Ramos (cell line): ENCODE data around the gene ZDHHC1.

Source experiments
- in situ Hi-C: fragments of 300-500 bp; cut with MboI; formaldehyde crosslinking; loops from one replicate; pipeline ENCODE4 v1.14.3; 2022; ENCODE audit warnings: low sequenced_read_pairs; ENCODE audit not compliant: unreplicated experiment

The ZDHHC1 gene

GRCh38 chr16:67397036-67397801, 19.1 kb downstream of the ZDHHC1 start:
- in situ Hi-C loops: no loop called here

DNA sequence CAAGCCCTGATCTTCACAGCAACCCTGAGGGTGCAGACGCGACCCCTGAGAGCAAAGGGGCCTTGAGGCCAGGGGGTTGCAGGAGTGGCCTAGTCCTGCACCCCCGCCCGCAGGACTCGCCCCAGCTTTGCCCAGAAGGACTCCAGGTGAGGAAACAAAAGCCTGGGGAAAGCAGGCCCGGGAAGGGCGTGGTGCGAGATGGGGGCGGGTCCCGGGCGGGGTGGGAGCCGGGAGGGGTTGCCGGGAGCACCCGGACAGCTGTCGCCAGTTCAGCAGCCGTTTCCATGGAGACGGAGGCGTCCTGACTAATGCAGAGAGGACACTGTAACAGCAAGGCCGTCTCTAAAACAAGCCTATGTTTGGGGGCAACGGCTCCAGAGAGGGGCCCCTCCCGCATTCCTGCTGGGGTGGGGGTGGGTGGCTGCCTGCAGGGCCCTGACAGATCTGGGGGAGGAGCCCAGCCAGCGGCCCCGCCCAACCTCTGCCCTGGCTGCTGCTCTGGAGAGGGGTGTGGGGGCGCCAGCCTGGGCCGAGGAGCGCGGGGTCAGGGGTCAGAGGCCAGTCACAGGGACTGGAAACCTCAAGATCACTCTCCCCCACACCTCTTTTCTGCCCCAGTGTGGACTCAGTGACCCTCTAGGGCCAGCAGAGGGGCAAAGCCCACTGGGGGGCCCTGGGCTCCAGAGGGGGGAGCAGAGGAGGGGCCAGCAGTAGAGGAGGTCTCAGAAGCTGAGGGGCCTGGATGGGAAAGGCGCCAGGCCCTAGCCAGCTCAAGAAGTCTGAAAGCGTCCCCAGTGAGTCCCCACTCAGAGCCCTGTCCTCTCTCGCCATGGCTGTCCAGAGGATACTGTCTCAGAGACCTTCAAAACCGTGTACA, 19.9 kb downstream of the ZDHHC1 start:
- in situ Hi-C loops: no loop called here

DNA sequence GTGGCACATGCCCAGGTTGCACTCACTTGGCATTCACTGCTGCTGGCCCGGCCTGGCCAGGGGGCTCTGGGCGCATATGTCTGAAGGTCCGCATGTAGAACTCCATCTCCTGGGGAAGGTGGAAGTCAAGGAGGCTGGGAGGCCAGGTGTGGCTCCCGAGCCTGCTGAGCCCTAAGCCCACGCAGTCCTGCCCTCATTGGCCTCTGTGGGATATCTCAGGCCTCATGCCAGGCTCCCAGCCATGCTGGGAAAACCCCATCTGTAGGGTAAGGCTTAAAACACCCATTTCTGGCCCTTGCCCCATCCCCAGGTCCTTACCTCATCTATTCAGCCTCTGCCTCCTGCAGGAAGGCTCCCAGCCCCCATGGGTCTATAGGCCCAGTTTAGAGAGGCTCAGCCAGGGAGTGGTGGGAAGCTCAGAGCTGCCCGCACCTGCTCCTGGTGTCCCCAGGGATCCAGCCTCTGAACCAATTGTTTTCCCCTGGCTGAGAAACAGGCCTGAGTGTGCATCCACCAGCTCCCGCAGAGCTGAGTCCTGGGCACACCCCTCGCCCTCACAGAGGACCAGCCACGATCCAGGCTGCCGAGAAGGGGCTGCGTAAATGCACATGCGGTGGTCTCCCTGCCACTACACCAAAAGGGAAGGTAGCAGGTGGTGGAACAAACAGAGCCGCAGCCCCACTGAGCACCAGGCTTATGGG, 20.7 kb downstream of the ZDHHC1 start:
- in situ Hi-C loops: no loop called here

DNA sequence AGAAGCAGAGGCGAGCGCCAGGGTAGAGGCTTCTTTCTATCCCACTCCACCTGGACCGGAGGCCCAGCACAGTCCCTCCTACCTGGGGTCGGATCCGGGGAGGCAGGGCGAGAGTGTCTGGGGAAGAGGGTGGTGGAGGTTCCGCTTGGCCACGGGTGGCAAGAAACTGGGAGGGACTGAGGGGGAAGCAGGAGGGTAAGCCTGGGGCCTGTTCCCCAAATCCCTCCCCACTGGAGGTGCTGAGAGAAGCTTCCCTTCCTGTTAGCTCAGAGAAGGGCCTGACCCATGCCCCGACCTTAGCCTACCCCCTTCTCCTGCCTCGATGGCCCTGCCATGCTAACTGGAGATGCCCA, 21.2 kb downstream of the ZDHHC1 start:
- in situ Hi-C loops: no loop called here

DNA sequence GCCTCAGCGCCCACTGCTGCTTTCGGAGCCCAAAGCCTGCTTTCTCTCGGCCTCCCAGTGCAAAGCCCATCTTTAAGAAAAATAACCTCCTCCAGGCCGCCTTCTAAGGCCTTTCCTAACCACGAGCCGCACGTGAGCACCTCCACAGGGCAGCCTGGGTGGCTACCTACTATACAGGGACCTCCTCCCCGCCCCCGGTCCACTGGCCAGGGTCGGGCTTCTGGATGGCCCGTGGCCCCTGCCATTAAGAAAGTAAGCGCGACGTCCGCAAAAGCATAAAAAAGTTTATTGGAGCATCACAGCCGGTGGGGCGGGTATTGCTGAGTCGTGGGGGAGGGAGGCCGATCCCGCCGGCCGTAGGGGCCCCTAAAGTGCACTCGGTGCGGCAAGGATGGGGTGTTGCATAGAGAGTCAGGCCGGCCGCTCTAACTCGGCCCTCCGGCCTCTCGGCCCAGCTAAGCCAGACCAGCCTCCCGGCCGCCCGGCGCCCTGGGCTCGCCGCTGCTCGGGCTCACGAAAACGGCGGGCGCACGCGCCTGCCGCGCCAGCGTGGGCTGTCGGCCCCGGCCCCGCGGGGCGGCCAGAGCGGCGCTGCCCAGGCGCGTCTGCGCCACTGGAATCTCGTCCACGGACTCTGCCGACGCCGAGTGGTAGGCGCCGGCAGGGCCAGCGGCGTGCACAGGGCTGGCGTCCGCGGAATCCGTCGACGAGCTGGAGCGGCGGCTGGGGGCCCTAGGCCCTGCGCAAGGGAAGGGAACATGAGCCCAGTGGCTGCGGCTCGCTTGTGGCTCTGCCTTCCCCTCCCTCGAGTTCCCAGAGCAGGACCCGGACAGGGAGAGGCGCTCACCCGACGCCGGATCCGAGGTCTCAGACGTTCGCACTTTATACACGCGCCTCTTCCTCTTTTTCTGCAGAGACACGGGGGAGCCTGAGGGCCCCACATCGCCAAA, 21.8 kb downstream of the ZDHHC1 start:
- in situ Hi-C loops: no loop called here

GRCh38 chr16:67393788-67394154, 22.5 kb downstream of the ZDHHC1 start:
- in situ Hi-C loops: no loop called here

- in situ Hi-C loops: no loop called here
Measured at GRCh38 chr16:67393111-67393787, 23.0 kb downstream of the ZDHHC1 start, which contains the start of gene TPPP3. Gene TPPP3, minus strand, starts transcription at chr16:67393498. Its CDS starts 2,387 bp downstream, at chr16:67391111.

- in situ Hi-C loops: no loop called here
Measured at GRCh38 chr16:67392301-67393059, 23.8 kb downstream of the ZDHHC1 start.

DNA sequence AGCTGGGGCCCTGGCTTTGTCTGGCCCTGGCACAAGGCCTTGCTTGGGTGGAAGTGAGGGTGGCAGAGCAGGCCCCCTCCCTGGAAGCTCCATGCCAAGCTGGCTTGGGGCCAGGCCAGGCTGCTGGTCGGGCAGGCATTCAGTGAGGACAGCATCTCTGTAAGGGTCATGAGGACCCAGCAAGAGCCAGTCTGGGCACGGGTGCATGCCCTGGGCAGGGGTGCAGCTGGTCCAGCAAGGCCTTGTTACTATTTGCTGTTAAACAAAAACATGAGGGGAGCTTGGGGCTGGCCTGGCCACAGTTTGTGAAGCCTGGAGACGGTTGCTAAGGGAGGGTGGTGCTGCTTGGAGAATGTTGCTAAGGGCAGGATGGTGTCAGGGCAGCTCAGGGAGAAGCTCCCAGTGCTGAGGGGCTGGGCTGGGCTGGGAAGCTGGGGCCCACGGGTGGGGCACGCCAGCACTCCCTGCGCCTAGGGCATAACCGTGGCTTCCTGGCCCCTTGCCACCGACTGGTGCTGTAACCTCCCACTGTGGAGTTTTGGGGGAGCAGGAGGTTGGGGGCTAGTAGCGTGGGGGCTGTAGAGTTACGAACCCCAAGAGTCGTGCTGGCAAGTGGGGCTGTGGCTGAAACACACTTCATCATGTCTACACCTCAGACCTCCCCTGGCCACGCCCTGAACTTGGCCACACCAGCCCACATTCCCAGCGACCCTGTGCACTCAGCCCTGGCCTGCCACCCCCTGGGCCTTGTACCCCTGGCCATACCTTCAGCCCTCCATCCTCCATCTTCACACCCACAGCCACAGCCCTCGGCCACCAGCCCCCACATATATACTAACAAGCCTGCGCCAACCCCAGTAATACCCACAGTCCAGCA, 24.6 kb downstream of the ZDHHC1 start:
- in situ Hi-C loops: no loop called here

- in situ Hi-C loops: no loop called here
Measured at GRCh38 chr16:67390816-67391423, 25.4 kb downstream of the ZDHHC1 start.

GRCh38 chr16:67389911-67390815, 26.1 kb downstream of the ZDHHC1 start:
- in situ Hi-C loops: no loop called here

- in situ Hi-C loops: no loop called here
Measured at GRCh38 chr16:67388591-67388990, 27.7 kb downstream of the ZDHHC1 start.

- in situ Hi-C loops: no loop called here
Measured at GRCh38 chr16:67388191-67388590, 28.1 kb downstream of the ZDHHC1 start.

DNA sequence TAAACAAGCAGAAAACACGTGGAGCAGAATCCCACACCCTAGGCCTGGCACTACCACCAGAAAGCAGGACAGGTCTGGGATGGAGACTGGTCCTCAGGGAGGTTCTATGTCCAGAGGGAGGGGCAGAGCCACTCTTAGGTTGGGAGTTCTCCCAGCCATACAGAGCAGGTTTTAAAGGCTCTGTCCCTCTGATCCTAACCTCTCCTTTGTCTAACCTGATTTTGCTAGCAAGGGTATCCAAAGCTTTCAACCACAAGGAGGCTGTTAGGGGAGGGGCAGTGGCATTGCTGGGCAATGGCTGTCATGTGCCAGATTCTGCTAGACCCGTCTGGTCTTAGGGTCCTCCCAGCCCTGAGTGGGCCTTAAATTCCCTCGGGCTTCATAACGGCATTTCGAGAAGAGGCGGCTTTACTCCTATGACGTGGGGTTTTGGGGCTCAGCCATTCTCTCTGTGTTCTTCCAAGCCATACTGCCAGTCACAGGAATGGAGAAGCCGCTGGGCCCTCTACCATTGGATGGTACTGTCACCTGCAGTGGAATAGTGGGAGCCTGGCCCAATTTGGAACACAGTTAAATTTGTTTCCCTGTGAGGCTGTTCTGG, 28.7 kb downstream of the ZDHHC1 start:
- in situ Hi-C loops: no loop called here

DNA sequence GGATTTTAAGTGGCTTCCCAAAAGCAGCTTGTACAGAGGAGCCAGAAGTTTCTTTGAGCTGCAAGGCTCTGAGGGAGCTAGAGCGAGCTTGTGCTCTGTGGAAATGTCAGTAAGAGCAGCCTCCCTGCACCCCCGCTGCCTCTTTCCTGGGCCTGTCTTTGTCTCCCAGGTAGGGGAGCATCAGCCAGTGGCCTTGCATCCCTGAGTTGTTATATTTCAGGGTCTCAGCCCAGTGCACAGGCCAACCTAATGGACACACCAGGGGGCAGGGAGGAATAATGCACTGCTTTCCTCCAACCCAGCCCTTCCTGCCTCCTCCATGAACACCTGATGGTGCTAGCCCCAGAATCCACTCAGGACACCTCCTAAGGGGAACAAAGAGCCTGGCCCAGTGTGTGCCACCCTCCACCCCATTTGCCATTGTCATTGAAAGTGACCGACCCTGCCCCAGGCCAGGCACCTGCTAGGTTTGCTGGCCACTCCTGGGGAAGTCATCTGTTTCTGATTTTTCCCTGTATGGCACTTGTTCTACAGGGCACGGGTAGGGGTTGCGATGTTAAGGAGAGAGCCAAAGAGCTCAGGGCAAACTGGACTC, 29.3 kb downstream of the ZDHHC1 start:
- in situ Hi-C loops: no loop called here
